ENCODE measurements around the gene IFT27.
A peak's percentile ranks its signal among the peaks of the same experiment; 100 is the strongest.

Gene IFT27

GRCh38 chr22:36796552-36797175 lies 20.7 kb upstream of the IFT27 start:
- DNase-seq (ENCODE audit: low read depth in 2 of 2), result no peak

GRCh38 chr22:36795633-36796032 lies 19.7 kb upstream of the IFT27 start:
- DNase-seq (ENCODE audit: low read depth in 2 of 2), result no peak

DNA sequence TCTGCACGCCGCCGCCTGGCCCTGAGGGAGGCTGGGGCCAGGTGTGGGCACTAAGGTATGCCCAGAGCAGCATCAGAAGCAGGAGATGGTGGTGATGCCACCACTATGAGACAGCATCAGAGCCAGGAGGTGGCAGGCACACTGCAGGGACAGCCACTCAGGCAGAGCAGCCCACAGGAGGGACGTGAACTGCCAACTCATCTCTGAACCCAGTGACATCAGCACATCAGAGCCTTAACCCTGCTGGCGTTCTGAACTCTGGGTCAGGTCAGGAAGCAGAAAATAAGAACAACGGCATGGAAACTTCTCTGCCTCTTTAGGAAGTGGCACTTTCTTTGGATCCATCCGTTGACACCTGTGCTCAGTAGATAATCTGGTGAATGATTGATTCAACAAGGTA lies 14.7 kb upstream of the IFT27 start:
- DNase-seq (ENCODE audit: low read depth in 2 of 2), result peak; percentile 30 to 45

- no peak for DNase-seq (ENCODE audit: low read depth in 2 of 2)
These were observed 11.5 kb upstream of the IFT27 start for GRCh38 chr22:36787204-36787988.

DNA sequence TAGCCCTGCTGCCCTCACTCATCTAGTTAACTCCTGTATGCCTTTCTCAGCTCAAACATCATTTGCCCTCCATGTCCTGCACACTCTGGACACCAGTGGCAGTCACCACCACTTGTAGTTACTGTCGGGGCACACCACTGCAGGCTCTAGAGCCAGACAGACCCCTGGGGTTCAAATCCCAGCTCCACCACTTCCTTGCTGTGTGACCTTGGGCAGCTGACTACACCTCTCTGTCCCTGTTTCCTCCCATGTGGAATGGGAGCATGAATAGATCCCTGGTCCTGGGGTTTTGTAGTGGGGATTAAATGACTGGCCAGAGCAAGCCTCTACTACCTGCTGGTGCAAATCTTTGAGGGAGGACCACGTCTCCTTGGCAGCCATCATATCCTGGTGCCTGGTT lies 7.8 kb upstream of the IFT27 start:
- DNase-seq (ENCODE audit: low read depth in 2 of 2), result no peak

- DNase-seq (ENCODE audit: low read depth in 2 of 2), result peak; percentile 80 to 87
These were observed 6.0 kb upstream of the IFT27 start for GRCh38 chr22:36781656-36782627.

- no peak for DNase-seq (ENCODE audit: low read depth in 2 of 2)
These were observed 2.1 kb upstream of the IFT27 start for GRCh38 chr22:36778020-36778419.

DNA sequence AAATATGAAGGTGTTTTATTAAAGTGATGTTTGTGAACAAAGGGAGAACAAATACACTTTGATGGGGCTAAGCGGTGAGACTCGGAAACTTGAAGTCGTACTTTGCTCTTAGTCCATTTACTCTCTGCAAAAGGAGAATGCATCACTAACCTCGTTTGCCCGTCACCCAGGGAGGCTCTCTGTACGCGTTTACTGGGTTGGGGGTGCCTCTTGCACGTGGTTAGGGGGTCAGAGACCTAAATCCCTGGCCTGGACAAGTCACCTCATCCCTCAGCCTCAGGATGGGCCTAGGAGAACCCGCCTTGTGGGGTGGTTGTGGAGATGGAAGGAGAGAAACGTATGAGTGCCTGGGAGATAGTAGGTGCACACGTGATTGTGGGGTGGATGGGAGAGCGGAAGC lies 803 bp upstream of the IFT27 start:
- no peak for DNase-seq (ENCODE audit: low read depth in 2 of 2)

DNA sequence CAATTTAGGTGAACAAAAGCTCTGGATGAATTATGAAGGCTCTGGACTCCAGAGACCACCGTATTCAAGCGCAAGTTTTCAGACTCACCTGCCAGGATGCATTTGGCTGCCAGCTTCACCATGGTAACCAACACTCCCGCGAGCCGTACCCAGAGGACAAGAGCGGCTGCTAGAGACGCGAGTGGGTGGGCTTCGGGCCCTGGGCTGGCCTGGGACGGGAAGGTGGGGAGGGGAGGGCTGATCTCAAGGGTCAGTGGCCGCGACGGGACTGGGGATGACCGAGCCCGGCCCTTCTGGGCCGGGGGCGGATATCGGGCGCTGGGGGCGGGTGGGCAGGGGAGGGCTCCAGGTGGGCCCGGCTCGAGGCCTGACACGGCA lies 344 bp downstream of the IFT27 start:
- peak; percentile 5 to 7 for DNase-seq (ENCODE audit: low read depth in 2 of 2)

GRCh38 chr22:36773935-36774334 lies 2.0 kb downstream of the IFT27 start:
- no peak for DNase-seq (ENCODE audit: low read depth in 2 of 2)

- DNase-seq (ENCODE audit: low read depth in 2 of 2), result no peak
These were observed 3.5 kb downstream of the IFT27 start for GRCh38 chr22:36772451-36772850.

DNA sequence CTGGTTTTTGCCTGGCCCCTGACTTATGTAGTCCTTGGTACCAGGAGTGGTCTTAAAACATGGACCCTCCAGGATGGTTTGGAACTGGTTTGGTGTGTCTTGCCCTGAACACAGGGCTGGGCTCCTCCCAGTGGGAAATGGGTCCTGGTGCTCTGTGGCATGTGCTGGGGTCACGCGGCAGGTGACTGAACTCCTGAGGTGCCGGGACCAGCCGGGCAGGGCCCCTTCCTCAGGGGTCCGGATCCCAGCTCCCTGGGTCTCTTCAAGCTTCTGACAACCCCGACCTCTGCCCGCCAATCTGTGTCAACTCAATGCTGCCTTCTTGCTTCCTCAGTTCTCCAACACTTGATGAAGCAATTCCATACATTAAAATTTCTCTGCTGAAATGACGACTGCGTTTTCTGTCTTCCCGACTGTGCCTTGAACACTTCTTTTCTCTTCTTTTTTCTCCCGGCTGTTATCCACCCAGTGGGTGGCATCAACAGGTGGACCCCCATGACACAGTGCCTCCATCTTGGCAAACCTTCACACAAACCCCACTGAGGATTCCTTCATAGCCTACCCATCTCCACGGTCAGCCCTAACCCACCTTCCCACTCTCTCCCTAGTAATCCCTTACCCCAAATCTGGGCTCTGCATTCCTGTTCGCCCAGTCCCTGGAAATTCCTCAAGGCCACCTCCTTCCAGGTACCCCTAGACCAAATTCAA lies 4.4 kb downstream of the IFT27 start:
- DNase-seq (ENCODE audit: low read depth in 2 of 2), result no peak

GRCh38 chr22:36770513-36771231 lies 5.2 kb downstream of the IFT27 start:
- DNase-seq (ENCODE audit: low read depth in 2 of 2), result no peak

GRCh38 chr22:36769541-36770512 lies 6.1 kb downstream of the IFT27 start:
- no peak for DNase-seq (ENCODE audit: low read depth in 2 of 2)

- no peak for DNase-seq (ENCODE audit: low read depth in 2 of 2)
These were observed 7.3 kb downstream of the IFT27 start for GRCh38 chr22:36768616-36769015.

GRCh38 chr22:36768141-36768540 lies 7.8 kb downstream of the IFT27 start:
- DNase-seq (ENCODE audit: low read depth in 2 of 2), result no peak

- no peak for DNase-seq (ENCODE audit: low read depth in 2 of 2)
These were observed 8.7 kb downstream of the IFT27 start for GRCh38 chr22:36767035-36767775.

- DNase-seq (ENCODE audit: low read depth in 2 of 2), result no peak
These were observed 9.9 kb downstream of the IFT27 start for GRCh38 chr22:36765943-36766450.
